ENCODE results near the gene INSC. TPM values are rescaled to one million over a fixed set of nuclear protein-coding genes. Genes with fewer than 3 reads are reported as not detected.

INSC gene, protein sequence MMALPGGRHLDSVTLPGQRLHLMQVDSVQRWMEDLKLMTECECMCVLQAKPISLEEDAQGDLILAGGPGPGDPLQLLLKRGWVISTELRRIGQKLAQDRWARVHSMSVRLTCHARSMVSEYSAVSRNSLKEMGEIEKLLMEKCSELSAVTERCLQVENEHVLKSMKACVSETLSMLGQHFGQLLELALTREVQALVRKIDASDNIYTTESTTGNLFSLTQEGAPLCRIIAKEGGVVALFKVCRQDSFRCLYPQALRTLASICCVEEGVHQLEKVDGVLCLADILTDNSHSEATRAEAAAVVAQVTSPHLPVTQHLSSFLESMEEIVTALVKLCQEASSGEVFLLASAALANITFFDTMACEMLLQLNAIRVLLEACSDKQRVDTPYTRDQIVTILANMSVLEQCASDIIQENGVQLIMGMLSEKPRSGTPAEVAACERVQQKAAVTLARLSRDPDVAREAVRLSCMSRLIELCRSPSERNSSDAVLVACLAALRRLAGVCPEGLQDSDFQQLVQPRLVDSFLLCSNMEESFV
- total RNA-seq = not detected

DNA sequence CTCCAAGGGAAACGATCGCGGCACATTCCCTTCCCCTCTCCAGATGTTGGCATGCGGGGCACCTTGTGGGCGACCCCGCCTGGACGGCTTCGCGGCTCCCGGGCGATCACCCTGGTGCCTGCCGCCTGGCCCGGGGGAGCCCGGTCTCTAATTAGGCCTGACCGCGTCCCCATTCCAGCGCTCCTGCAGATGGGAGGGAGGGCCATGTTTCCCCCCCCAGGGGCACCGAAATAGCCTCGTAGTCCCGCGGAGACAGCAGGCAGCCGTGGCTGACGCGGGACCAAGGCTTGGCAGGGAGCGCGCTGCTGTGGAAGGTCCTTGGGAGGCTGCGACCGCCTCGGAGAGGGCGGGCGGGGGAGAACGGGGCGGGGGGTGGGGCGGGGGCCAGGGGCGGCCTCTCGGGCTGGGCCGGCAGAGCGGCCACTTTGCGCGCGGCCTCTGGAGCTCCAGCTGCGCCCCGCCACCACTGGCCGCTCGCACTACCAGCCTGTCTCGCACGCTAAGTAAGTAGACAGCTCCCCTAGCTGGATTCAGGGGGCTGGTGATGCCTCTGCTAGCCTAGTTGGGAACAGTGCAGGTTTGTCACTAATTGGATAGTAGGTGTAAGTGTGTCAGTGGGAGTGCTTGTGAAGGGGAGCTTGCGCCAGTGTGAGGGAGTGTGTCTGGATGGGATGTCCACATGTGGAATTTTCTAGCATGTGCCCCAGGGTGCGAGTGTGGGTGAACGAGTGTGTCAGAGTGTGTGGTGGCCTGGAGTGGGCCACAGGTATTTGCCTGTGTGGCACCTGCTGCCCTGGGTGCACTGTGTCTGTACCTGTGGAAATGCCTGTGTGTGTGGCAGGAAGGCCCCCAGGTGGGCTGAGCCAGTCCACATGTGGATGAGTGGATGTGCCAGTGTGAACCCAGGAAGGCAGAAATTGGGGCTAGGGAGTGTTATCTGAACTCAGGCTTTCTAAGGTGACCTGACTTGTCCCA lies at the start of gene INSC:
Gene INSC, plus strand, starts transcription at position 423 of the 975 bp plus-strand sequence. CDS start 34,252 bp downstream, outside the sequence.
- TF ChIP-seq, protein P1, sequence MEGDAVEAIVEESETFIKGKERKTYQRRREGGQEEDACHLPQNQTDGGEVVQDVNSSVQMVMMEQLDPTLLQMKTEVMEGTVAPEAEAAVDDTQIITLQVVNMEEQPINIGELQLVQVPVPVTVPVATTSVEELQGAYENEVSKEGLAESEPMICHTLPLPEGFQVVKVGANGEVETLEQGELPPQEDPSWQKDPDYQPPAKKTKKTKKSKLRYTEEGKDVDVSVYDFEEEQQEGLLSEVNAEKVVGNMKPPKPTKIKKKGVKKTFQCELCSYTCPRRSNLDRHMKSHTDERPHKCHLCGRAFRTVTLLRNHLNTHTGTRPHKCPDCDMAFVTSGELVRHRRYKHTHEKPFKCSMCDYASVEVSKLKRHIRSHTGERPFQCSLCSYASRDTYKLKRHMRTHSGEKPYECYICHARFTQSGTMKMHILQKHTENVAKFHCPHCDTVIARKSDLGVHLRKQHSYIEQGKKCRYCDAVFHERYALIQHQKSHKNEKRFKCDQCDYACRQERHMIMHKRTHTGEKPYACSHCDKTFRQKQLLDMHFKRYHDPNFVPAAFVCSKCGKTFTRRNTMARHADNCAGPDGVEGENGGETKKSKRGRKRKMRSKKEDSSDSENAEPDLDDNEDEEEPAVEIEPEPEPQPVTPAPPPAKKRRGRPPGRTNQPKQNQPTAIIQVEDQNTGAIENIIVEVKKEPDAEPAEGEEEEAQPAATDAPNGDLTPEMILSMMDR (IDR thresholded peaks at IDR 0.05; ENCODE audit: low read depth) = no peak

DNA sequence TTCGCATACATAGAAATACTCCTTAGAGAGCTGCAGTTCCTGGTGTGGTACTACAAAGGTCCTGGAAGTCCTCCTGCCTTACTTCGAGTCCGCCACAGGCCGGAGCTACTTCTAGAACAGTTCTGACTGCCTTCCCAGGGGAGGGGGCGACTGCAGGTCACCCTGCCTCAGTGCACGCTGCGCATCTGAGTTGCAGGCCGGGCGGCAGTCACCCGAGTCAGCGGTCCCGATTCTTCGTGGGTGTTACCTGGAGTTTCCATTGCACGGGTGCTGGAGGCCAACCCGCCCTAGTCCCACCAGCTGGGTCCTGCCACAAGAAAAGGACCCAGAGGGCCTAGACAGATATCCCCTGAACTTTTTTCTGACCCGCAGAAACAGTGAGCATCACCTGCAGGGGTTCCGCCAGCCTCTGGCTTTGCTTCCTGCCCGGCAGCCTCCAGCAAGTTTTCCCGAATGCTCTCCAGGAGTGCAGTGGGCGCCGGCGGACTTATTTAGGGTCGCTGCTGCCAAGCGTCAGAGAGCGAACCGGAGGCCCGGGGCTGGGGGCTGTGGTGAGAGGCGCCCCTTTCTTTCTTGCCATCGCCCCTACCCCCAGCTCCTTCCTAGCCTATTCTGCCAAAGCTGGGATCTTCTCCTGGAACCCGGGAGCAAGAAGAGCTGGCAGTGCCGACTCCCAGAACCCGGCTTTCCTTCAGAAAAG lies 43.0 kb upstream of the INSC start:
- TF ChIP-seq, protein P1 (IDR thresholded peaks at IDR 0.05; ENCODE audit: low read depth) = no peak

DNA sequence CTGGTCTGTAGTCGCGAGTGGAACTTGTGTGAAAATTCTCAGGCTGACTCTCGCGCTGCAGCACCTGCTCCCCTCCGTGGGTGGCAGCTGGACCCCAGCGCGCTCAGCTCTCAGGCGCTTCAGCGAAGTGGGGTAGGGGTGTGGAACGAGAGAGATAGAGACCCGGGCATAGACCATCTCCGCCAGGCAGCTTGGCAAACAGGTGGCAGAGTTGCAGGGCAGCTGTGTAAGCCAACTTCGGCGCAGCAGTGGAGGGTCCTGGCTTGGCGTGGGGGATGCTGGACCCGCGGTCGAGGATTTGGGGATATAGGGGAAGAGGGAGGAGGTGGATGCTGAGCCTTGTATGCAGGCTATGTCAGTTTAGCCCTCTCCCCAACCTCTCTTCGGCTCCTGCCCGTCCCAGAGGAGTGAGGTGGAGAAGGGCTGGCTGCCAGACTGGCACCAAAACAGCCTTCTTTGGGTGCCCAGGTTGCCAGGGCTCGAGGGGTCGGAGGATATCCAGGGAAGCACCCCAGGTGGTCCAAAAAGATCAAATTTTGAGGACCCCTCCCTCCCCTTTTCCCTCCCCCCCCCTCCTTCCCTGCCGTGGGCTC lies 42.1 kb upstream of the INSC start:
- TF ChIP-seq, protein P1 (IDR thresholded peaks at IDR 0.05; ENCODE audit: low read depth) = no peak

DNA sequence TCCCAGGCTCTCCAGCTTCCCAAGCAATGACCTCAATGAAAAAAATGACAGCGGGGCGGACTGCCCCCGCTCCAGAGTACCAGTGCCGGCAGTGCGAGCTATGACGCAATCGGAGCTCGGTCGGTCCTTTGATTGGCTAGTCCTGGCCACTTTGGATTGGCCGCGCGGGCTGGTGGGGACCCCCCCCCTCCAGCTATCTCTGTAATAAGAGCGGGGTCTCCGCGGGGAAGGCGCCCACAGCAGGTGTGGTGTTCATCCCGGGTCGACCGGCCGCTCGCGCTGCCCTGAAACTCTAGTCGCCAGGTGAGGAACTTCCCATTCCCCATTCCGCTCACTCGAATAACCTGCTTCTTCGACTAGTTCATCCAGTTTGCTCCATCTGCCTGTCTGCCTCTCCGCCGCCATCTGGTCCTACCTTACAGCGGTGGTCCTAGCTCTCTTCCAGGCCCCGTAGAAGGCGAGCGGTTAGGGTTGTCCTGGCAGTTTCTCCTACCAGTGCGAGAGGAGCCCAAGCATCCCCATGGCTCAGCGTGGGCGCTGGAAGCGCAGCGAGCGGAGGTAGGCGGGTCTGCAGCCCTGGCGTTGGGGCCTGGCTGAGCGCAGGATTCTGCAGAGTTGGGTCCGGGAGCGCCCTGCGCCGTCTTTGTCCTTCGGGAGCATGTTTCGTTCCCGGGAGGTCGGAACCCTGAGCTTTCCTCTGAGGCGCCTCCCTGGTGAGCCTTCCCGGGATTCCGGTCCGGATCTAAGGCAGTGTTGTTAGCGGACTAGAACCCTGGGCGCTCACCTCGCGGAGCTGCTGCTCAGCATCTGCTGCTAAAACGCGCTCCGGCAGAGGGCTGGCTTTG lies 41.1 kb upstream of the INSC start, which contains the start of gene CALCB:
Gene CALCB, plus strand, starts transcription at position 233 of the 845 bp plus-strand sequence. CDS start 1,126 bp downstream, outside the sequence.
- TF ChIP-seq, protein P1 (IDR thresholded peaks at IDR 0.05; ENCODE audit: low read depth) = no peak

DNA sequence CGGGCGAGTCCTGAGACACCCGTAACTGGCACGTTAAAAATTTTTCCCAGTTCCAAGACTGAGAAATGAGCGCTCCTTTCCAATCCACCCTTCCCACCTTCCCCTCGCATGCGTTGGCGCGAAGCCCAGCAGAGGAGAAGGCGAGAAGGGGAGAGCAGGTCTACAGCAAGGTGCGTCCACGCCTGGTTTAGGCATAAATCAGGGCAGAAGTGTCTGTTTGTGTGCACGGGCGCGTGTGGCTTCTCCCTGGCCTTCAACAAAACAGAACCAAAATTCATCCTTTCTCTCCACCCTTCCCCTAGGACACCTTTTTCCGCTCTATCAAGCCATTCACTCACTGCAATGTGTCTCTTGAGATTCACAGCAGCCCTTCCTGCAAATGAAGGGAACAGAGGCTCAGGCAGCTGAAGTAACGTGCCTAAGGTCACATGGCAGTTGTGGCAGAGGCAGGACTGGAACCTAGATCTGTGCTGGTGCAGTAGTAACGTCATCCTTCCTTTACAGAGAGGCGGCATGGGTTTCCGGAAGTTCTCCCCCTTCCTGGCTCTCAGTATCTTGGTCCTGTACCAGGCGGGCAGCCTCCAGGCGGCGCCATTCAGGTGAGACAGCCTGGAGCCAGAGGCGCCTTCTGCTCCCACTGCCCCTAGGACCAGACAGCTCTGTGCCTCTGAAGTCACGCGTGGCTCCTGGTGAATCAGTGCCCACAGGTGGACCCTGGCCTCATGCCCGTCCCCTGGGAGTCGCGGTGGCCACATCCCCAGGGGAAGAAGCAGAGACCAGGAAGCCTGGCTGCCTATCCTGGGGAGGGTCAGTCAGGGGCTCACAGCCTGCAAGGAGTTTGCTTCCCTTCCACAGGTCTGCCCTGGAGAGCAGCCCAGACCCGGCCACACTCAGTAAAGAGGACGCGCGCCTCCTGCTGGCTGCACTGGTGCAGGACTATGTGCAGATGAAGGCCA lies 40.2 kb upstream of the INSC start:
- TF ChIP-seq, protein P1 (IDR thresholded peaks at IDR 0.05; ENCODE audit: low read depth) = no peak
